HCT116 (cell line): ENCODE measurements around the gene ZNF618. TPM values are rescaled to one million over a fixed set of nuclear protein-coding genes. Genes with fewer than 3 reads are reported as not detected.

Experiments
- ATAC-seq: fragments of 200-7000 bp; cut with Tn5 transposase; 2 replicates; pipeline ENCODE4 v1.9.1; 2020; ENCODE audit warnings: mild to moderate bottlenecking, moderate library complexity
- BruUV-seq: library from RNA; stranded (reverse); fragments of 400-500 nt; replicated peaks from 2 replicates; lab custom pipeline; 2021; lab: Mats Ljungman, UMichigan
- CTCF ChIA-PET: fragments of 300-600 bp; sonication (Branson Sonifier 250); formaldehyde crosslinking; loops from one replicate; lab custom pipeline; 2021; ENCODE audit warnings: antibody characterized with exemption; lab: Charles Lee
- POLR2A ChIA-PET: fragments of 300-600, 350-600 bp; sonication (Branson Sonifier 250); formaldehyde crosslinking; loops from one replicate; lab custom pipeline; 2021; ENCODE audit warnings: antibody characterized with exemption; lab: Charles Lee
- RAD21 ChIA-PET, 2 experiments: fragments of 300-600 bp; sonication (Branson Sonifier 250); formaldehyde crosslinking; loops; one replicate each; lab custom pipeline; 2023; ENCODE audit warnings: low total read pairs in 2 of 2; ENCODE audit not compliant: uncharacterized antibody in 2 of 2, unreplicated experiment in 2 of 2, low non-redundant PET in 1 of 2; lab: Charles Lee
- DNase-seq: peaks from one replicate; pipeline ENCODE4 v3.0.0-alpha.2; 2010; ENCODE audit warnings: low read depth, low spot score
- H2AFZ ChIP-seq: fragments of 200-600 bp; shearing (Covaris generic), sonication (generic); 2 replicates; pipeline ENCODE4 v1.6.1; 2017; ENCODE audit warnings: low read depth, mixed run types, mixed read lengths, antibody characterized with exemption, low read length; ENCODE audit not compliant: poor library complexity, severe bottlenecking
- H3K27ac ChIP-seq: 2 replicates; pipeline ENCODE4 v1.5.1; 2012; ENCODE audit warnings: low read depth, low read length
- H3K27me3 ChIP-seq: fragments of 200-600 bp; sonication (generic); 2 replicates; pipeline ENCODE4 v1.6.1; 2016; ENCODE audit warnings: mixed run types, low read length, mixed read lengths; ENCODE audit not compliant: insufficient read depth
- H3K36me3 ChIP-seq, 2 experiments: fragments of 200-500 bp in 1 of 2; fragments of 200-600 bp in 1 of 2; sonication (Bioruptor generic) in 1 of 2; sonication (generic) in 1 of 2; 2 replicates each; pipeline versions ENCODE4 v1.5.1 to v1.6.1; 2014 to 2016; ENCODE audit warnings: low read length in 2 of 2, inconsistent platforms in 1 of 2, mixed read lengths in 1 of 2, mixed run types in 1 of 2; ENCODE audit not compliant: insufficient read depth in 2 of 2, control insufficient read depth in 1 of 2
- H3K4me1 ChIP-seq, 2 experiments: fragments of 200-600 bp in 1 of 2; sonication (generic) in 1 of 2; 2 replicates each; pipeline versions ENCODE4 v1.5.1 to v1.6.1; 2012 to 2017; ENCODE audit warnings: low read length in 2 of 2, inconsistent platforms in 1 of 2, mild to moderate bottlenecking in 1 of 2, mixed read lengths in 1 of 2, mixed run types in 1 of 2, moderate library complexity in 1 of 2; ENCODE audit not compliant: insufficient read depth in 2 of 2, control insufficient read depth in 1 of 2
- H3K4me2 ChIP-seq: fragments of 200-600 bp; sonication (generic); 2 replicates; pipeline ENCODE4 v1.6.1; 2017; ENCODE audit warnings: mixed run types, low read length, mixed read lengths
- H3K4me3 ChIP-seq, 2 experiments: fragments of 200-600 bp in 1 of 2; sonication (generic) in 1 of 2; replicated peaks in 1 of 2; 2 replicates each; pipeline ENCODE4 v1.5.1; 2011 to 2016; ENCODE audit warnings: low read length in 2 of 2, control low read depth in 1 of 2, low read depth in 1 of 2, mild to moderate bottlenecking in 1 of 2, mixed read lengths in 1 of 2, mixed run types in 1 of 2
- H3K79me2 ChIP-seq: fragments of 200-600 bp; sonication (generic); 2 replicates; pipeline ENCODE4 v1.6.1; 2017; ENCODE audit warnings: mild to moderate bottlenecking, mixed run types, low read length, moderate library complexity, mixed read lengths; ENCODE audit not compliant: insufficient read depth
- H3K9ac ChIP-seq: fragments of 200-600 bp; sonication (generic); 2 replicates; pipeline ENCODE4 v1.6.1; 2016; ENCODE audit warnings: low read length, mixed read lengths
- H3K9me2 ChIP-seq: fragments of 200-600 bp; sonication (generic), shearing (Covaris generic); 2 replicates; pipeline ENCODE4 v1.6.1; 2017; ENCODE audit warnings: mixed run types, mild to moderate bottlenecking, moderate library complexity; ENCODE audit not compliant: insufficient read depth
- H3K9me3 ChIP-seq, 2 experiments: fragments of 200-500 bp in 1 of 2; fragments of 200-600 bp in 1 of 2; sonication (Bioruptor generic) in 1 of 2; sonication (generic) in 1 of 2; 2 replicates each; pipeline ENCODE4 v1.6.1; 2014 to 2017; ENCODE audit warnings: low read length in 2 of 2, mixed read lengths in 2 of 2, inconsistent platforms in 1 of 2, low read depth in 1 of 2, mild to moderate bottlenecking in 1 of 2, mixed run types in 1 of 2, moderate library complexity in 1 of 2; ENCODE audit not compliant: control insufficient read depth in 1 of 2, insufficient read depth in 1 of 2
- H4K20me1 ChIP-seq: fragments of 200-600 bp; sonication (generic), shearing (Covaris generic); 2 replicates; pipeline ENCODE4 v1.6.1; 2017; ENCODE audit warnings: mixed run types, mild to moderate bottlenecking, moderate library complexity; ENCODE audit not compliant: insufficient read depth
- POLR2AphosphoS5 ChIP-seq: IDR thresholded peaks from 2 replicates; pipeline ENCODE4 v1.6.1; 2011; ENCODE audit warnings: mild to moderate bottlenecking, low read depth, low read length, moderate library complexity
- SRF ChIP-seq: IDR thresholded peaks from 2 replicates; pipeline ENCODE4 v1.6.1; 2012; ENCODE audit warnings: low read depth
- YY1 ChIP-seq: IDR thresholded peaks from 2 replicates; pipeline ENCODE4 v1.6.1; 2011; ENCODE audit warnings: low read length, low read depth, moderate library complexity, mild to moderate bottlenecking; ENCODE audit not compliant: insufficient replicate concordance; ENCODE audit errors: extremely low read depth
- intact Hi-C: fragments of 100-400 bp; cut with micrococcal nuclease; formaldehyde crosslinking; loops from 2 replicates; pipeline ENCODE4 v1.10.0; 2022
- total RNA-seq: library from RNA; stranded (reverse); gene quantifications from one replicate; pipeline ENCODE4 v1.2.1, GENCODE V29; 2021; ENCODE audit not compliant: unreplicated experiment
- TF ChIP-seq, protein P1 (sequence below): IDR thresholded peaks from 2 replicates; pipeline ENCODE4 v1.6.1; 2012; ENCODE audit warnings: low read depth

ZNF618 gene
- total RNA-seq, 1 experiment from 2014 or later = 13.5 TPM

DNA sequence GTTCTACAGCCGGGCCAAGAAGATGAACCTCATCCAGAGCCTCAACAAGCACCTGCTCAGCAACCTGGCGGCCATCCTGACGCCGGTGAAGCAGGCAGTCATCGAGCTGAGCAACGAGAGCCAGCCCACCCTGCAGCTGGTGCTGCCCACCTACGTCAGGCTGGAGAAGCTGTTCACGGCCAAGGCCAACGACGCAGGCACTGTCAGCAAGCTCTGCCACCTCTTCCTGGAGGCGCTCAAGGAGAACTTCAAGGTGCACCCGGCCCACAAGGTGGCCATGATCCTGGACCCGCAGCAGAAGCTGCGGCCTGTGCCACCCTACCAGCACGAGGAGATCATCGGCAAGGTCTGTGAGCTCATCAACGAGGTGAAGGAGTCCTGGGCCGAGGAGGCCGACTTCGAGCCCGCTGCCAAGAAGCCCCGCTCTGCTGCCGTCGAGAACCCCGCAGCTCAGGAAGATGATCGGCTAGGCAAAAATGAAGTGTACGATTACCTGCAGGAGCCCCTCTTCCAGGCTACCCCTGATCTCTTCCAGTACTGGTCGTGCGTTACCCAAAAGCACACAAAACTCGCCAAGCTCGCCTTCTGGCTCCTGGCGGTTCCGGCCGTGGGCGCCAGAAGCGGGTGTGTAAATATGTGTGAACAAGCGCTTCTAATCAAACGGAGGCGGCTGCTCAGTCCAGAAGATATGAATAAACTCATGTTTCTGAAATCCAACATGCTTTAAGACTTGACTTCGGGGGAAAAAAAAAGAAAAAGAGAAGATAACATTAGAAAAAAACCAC is 173.5 kb downstream of the ZNF618 start:
- no peaks in the 10 kb centered on the region for H3K79me2 ChIP-seq
- H3K36me3 ChIP-seq = no peaks in the 10 kb centered on the region
- no peaks in the 10 kb centered on the region for H4K20me1 ChIP-seq
- intact Hi-C loops = no loop called here
- TF ChIP-seq YY1 = no peak
- no peaks in the 10 kb centered on the region for H3K4me1 ChIP-seq
- no peak overlapping the region for H3K9ac ChIP-seq
- ATAC-seq = no peak
- ChIA-PET RAD21 (no interaction called here), POLR2A (no interaction called here), CTCF (no interaction called here)
- no peak overlapping the region for H2AFZ ChIP-seq
- no peaks in the 10 kb centered on the region for H3K9me3 ChIP-seq
- H3K9me2 ChIP-seq = no peaks in the 10 kb centered on the region
- no peak overlapping the region for H3K27ac ChIP-seq
- H3K4me2 ChIP-seq = no peak overlapping the region
- DNase-seq = no peak
- H3K4me3 ChIP-seq = no peak overlapping the region
- BruUV-seq = no TSS peak
- no peaks in the 10 kb centered on the region for H3K27me3 ChIP-seq

DNA sequence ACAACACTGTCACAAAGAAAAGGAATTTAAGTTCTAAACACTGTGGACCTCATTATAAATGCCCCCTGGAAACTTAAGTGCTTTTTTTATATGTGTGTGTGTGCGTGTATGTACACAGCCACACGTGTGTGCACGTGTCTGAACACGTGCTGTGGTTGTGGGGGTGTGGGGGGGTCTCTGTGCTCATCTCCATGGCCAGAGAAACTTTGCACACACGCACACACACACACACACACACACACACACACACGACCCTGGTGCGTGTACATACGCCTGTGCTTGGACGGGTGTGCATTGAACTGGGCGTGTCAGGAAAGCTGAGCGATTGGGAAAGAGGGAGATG is 174.1 kb downstream of the ZNF618 start:
- Histone ChIP-seq H3K27ac (no peak overlapping the region), H3K9me2 (no peaks in the 10 kb centered on the region), H3K27me3 (no peaks in the 10 kb centered on the region), H3K9me3 (no peaks in the 10 kb centered on the region), H3K36me3 (no peaks in the 10 kb centered on the region), H3K79me2 (no peaks in the 10 kb centered on the region), H2AFZ (no peak overlapping the region), H3K4me3 (no peak overlapping the region), H3K4me2 (no peak overlapping the region), H3K9ac (no peak overlapping the region), H3K4me1 (no peaks in the 10 kb centered on the region), H4K20me1 (no peaks in the 10 kb centered on the region)
- intact Hi-C loops = no loop called here
- TF ChIP-seq SRF (no peak), POLR2AphosphoS5 (no peak)
- TF ChIP-seq, protein P1, sequence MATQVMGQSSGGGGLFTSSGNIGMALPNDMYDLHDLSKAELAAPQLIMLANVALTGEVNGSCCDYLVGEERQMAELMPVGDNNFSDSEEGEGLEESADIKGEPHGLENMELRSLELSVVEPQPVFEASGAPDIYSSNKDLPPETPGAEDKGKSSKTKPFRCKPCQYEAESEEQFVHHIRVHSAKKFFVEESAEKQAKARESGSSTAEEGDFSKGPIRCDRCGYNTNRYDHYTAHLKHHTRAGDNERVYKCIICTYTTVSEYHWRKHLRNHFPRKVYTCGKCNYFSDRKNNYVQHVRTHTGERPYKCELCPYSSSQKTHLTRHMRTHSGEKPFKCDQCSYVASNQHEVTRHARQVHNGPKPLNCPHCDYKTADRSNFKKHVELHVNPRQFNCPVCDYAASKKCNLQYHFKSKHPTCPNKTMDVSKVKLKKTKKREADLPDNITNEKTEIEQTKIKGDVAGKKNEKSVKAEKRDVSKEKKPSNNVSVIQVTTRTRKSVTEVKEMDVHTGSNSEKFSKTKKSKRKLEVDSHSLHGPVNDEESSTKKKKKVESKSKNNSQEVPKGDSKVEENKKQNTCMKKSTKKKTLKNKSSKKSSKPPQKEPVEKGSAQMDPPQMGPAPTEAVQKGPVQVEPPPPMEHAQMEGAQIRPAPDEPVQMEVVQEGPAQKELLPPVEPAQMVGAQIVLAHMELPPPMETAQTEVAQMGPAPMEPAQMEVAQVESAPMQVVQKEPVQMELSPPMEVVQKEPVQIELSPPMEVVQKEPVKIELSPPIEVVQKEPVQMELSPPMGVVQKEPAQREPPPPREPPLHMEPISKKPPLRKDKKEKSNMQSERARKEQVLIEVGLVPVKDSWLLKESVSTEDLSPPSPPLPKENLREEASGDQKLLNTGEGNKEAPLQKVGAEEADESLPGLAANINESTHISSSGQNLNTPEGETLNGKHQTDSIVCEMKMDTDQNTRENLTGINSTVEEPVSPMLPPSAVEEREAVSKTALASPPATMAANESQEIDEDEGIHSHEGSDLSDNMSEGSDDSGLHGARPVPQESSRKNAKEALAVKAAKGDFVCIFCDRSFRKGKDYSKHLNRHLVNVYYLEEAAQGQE = no peak
- ChIA-PET RAD21 (no interaction called here), CTCF (no interaction called here), POLR2A (no interaction called here)
- ATAC-seq (no peak), DNase-seq (no peak)
- BruUV-seq = no TSS peak
